ENCODE measurements around the gene NEXN. TPM values are rescaled to one million over a fixed set of nuclear protein-coding genes. Genes with fewer than 3 reads are reported as not detected.

The NEXN gene
- total and polyA plus RNA-seq, 2 of the 8 experiments (the other 6 are each of a cell fraction or from before 2014, with no cell fraction given): 0.20 to 2.9 TPM

GRCh38 chr1:77876884-77877283, 11.5 kb upstream of the NEXN start:
- Histone ChIP-seq H3K4ac (replicated peaks; ENCODE audit: insufficient read length, low read depth, low read length) (no peak overlapping the region), H3K9ac (replicated peaks in 1 of 4; ENCODE audit: extremely low read depth in 1 of 4, low read depth in 3 of 4, low read length in 3 of 4) (no peak overlapping the region), H3K79me2 (ENCODE audit: control insufficient read depth in 1 of 2, insufficient read depth in 2 of 2, low read length in 2 of 2) (no peaks in the 10 kb centered on the region), H3K79me1 (ENCODE audit: low read depth, low read length) (no peaks in the 10 kb centered on the region), H3K14ac (ENCODE audit: insufficient read length) (no peak overlapping the region), H3K23me2 (ENCODE audit: low read depth, low read length) (no peaks in the 10 kb centered on the region), H4K8ac (ENCODE audit: extremely low read depth, insufficient read depth, low read length) (no peak overlapping the region), H3K4me2 (ENCODE audit: insufficient read depth in 1 of 2, low read depth in 2 of 2, low read length in 2 of 2) (no peak overlapping the region), H4K20me1 (replicated peaks in 1 of 2; ENCODE audit: control insufficient read depth in 1 of 2, insufficient read depth in 2 of 2, low read length in 2 of 2) (no peaks in the 10 kb centered on the region), H3K4me3 (ENCODE audit: extremely low read depth in 1 of 4, insufficient read depth in 2 of 4, low read depth in 3 of 4, low read length in 4 of 4) (no peak overlapping the region), H2BK12ac (ENCODE audit: low read depth, low read length) (no peak overlapping the region), H2BK20ac (ENCODE audit: low read length) (no peak overlapping the region), H4K91ac (replicated peaks; ENCODE audit: insufficient read length, low read length) (no peak overlapping the region), H2AK5ac (ENCODE audit: low read depth, low read length) (no peak overlapping the region), H2BK120ac (replicated peaks; ENCODE audit: low read depth, low read length) (no peak overlapping the region), H3K23ac (ENCODE audit: insufficient read length) (no peak overlapping the region), H3K27ac (ENCODE audit: low read depth, low read length) (no peak overlapping the region), H3K4me1 (replicated peaks in 1 of 4; ENCODE audit: control insufficient read depth in 3 of 4, insufficient read depth in 4 of 4, low read length in 3 of 4) (no peaks in the 10 kb centered on the region), H3K27me3 (replicated peaks in 1 of 4; ENCODE audit: control insufficient read depth in 3 of 4, extremely low read depth in 1 of 4, insufficient read depth in 3 of 4, low read length in 3 of 4) (no peaks in the 10 kb centered on the region), H3K18ac (ENCODE audit: extremely low read depth, low read length) (no peak overlapping the region), H3K9me3 (ENCODE audit: insufficient read depth in 2 of 2, low read depth in 1 of 2, low read length in 1 of 2) (no peaks in the 10 kb centered on the region), H3K36me3 (ENCODE audit: control insufficient read depth in 2 of 4, insufficient read depth in 4 of 4, low read length in 3 of 4) (no peaks in the 10 kb centered on the region), H4K5ac (ENCODE audit: insufficient read length, low read depth, low read length) (no peak overlapping the region), H2AFZ (ENCODE audit: low read length) (no peak overlapping the region), H2BK5ac (ENCODE audit: low read depth, low read length) (no peak overlapping the region), H3K56ac (replicated peaks; ENCODE audit: insufficient read length, low read depth, low read length) (no peak overlapping the region), H2BK15ac (ENCODE audit: low read length) (no peak overlapping the region)
- POLR2A ChIA-PET (ENCODE audit: partially characterized antibody): no interaction called here
- WGBS, 2 experiments (ENCODE audit: extremely low coverage in 1 of 2, insufficient coverage in 1 of 2, insufficient read length in 1 of 2, insufficient replicate concordance in 2 of 2, low coverage in 1 of 2, low lambda C conversion rate in 2 of 2, missing lambda C conversion rate in 1 of 2): 87% methylated on average over 4 of the region's 4 CpGs; no CpG with 5 or more reads in 1 of the 2 experiments
- DNase-seq (ENCODE audit: low read depth in 1 of 2, low spot score in 2 of 2) (no peak), FAIRE-seq (no peak)
- CTCF ChIA-PET (ENCODE audit: partially characterized antibody): no interaction called here
- TF ChIP-seq SP4 (IDR thresholded peaks at IDR 0.05; ENCODE audit: low read length): no peak
- TF ChIP-seq SIRT6 (IDR thresholded peaks at IDR 0.05; ENCODE audit: low read length): no peak
- TF ChIP-seq SIX5 (IDR thresholded peaks at IDR 0.05; ENCODE audit: low read depth, low read length): no peak
- no peak for TF ChIP-seq ZNF274 (IDR thresholded peaks at IDR 0.05; ENCODE audit: borderline replicate concordance, extremely low read depth, low read length)
- TF ChIP-seq HDAC6 (IDR thresholded peaks at IDR 0.05; ENCODE audit: low read depth, low read length): no peak
- TF ChIP-seq, protein P1, sequence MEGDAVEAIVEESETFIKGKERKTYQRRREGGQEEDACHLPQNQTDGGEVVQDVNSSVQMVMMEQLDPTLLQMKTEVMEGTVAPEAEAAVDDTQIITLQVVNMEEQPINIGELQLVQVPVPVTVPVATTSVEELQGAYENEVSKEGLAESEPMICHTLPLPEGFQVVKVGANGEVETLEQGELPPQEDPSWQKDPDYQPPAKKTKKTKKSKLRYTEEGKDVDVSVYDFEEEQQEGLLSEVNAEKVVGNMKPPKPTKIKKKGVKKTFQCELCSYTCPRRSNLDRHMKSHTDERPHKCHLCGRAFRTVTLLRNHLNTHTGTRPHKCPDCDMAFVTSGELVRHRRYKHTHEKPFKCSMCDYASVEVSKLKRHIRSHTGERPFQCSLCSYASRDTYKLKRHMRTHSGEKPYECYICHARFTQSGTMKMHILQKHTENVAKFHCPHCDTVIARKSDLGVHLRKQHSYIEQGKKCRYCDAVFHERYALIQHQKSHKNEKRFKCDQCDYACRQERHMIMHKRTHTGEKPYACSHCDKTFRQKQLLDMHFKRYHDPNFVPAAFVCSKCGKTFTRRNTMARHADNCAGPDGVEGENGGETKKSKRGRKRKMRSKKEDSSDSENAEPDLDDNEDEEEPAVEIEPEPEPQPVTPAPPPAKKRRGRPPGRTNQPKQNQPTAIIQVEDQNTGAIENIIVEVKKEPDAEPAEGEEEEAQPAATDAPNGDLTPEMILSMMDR (IDR thresholded peaks at IDR 0.05; ENCODE audit: control extremely low read depth in 1 of 3, insufficient read depth in 1 of 3, low read depth in 1 of 3, low read length in 3 of 3): no peak
- TF ChIP-seq RXRA (IDR thresholded peaks at IDR 0.05; ENCODE audit: insufficient read depth, low read depth, low read length): no peak
- no peak for TF ChIP-seq SAP30 (IDR thresholded peaks at IDR 0.05; ENCODE audit: insufficient read depth, insufficient replicate concordance, low read length)
- no peak for TF ChIP-seq HDAC2 (IDR thresholded peaks at IDR 0.05; ENCODE audit: borderline replicate concordance in 1 of 2, low read depth in 2 of 2, low read length in 2 of 2)
- TF ChIP-seq POU5F1 (IDR thresholded peaks at IDR 0.05; ENCODE audit: low read depth, low read length): no peak
- no peak for TF ChIP-seq YY1 (IDR thresholded peaks at IDR 0.05; ENCODE audit: low read depth, low read length)
- TF ChIP-seq EGR1 (IDR thresholded peaks at IDR 0.05; ENCODE audit: borderline replicate concordance, low read depth, low read length): no peak
